ENCODE data around the gene POU6F2. TPM values are rescaled to one million over a fixed set of nuclear protein-coding genes. Genes with fewer than 3 reads are reported as not detected.

POU6F2 gene
- total RNA-seq, 4 donors from 2014 or later = 0.48 to 0.82 TPM; not detected in 2

- no peaks in the 10 kb centered on the region for H3K4me1 ChIP-seq
- no peak for DNase-seq
- TF ChIP-seq CTCF (IDR thresholded peaks at IDR 0.05) (no peak), POLR2A (IDR thresholded peaks at IDR 0.05) (no peak), EP300 (IDR thresholded peaks at IDR 0.05; ENCODE audit: low read depth) (no peak), POLR2AphosphoS5 (IDR thresholded peaks at IDR 0.05) (no peak)
- H3K36me3 ChIP-seq = no peaks in the 10 kb centered on the region
- no peaks in the 10 kb centered on the region for H3K27me3 ChIP-seq
- WGBS, 2 donors (ENCODE audit: low coverage in 1 of 2) = 71% methylated on average over 1 of the region's 1 CpG
- no peaks in the 10 kb centered on the region for H3K9me3 ChIP-seq
- no peak overlapping the region for H3K4me3 ChIP-seq
- in situ Hi-C loops (cut with MboI; ENCODE audit: low pct_ligation_motif_present in 1 of 4, low pct_unique_long_range_greater_than_20kb in 1 of 4, low sequenced_read_pairs in 3 of 4) = no loop called here
- H3K27ac ChIP-seq = no peak overlapping the region
- intact Hi-C loops (cut with DNase I; ENCODE audit: low total_unique reads) = no loop called here
Observed at GRCh38 chr7:39142750-39143149, 165.0 kb downstream of the POU6F2 start.

GRCh38 chr7:39144420-39144819, 166.7 kb downstream of the POU6F2 start:
- in situ Hi-C loops (cut with MboI; ENCODE audit: low pct_ligation_motif_present in 1 of 4, low pct_unique_long_range_greater_than_20kb in 1 of 4, low sequenced_read_pairs in 3 of 4) = no loop called here
- no peak for DNase-seq
- 74 to 88% methylated on average over 1 of the region's 1 CpG for WGBS, 2 donors (ENCODE audit: low coverage in 1 of 2)
- intact Hi-C loops (cut with DNase I; ENCODE audit: low total_unique reads) = no loop called here
- no peaks in the 10 kb centered on the region for H3K9me3 ChIP-seq
- no peak overlapping the region for H3K4me3 ChIP-seq
- H3K36me3 ChIP-seq = no peaks in the 10 kb centered on the region
- no peaks in the 10 kb centered on the region for H3K4me1 ChIP-seq
- H3K27ac ChIP-seq = no peak overlapping the region
- H3K27me3 ChIP-seq = no peaks in the 10 kb centered on the region
- TF ChIP-seq POLR2A (IDR thresholded peaks at IDR 0.05) = no peak
- no peak for TF ChIP-seq EP300 (IDR thresholded peaks at IDR 0.05; ENCODE audit: low read depth)
- no peak for TF ChIP-seq CTCF (IDR thresholded peaks at IDR 0.05)
- no peak for TF ChIP-seq POLR2AphosphoS5 (IDR thresholded peaks at IDR 0.05)

- Histone ChIP-seq H3K9me3 (no peaks in the 10 kb centered on the region), H3K4me1 (no peaks in the 10 kb centered on the region), H3K27ac (no peak overlapping the region), H3K27me3 (no peaks in the 10 kb centered on the region), H3K36me3 (no peaks in the 10 kb centered on the region), H3K4me3 (no peak overlapping the region)
- 75 to 83% methylated on average over 3 of the region's 3 CpGs for WGBS, 2 donors (ENCODE audit: low coverage in 1 of 2)
- intact Hi-C loops (cut with DNase I; ENCODE audit: low total_unique reads) = no loop called here
- DNase-seq = no peak
- TF ChIP-seq EP300 (IDR thresholded peaks at IDR 0.05; ENCODE audit: low read depth) (no peak), POLR2A (IDR thresholded peaks at IDR 0.05) (no peak), CTCF (IDR thresholded peaks at IDR 0.05) (no peak), POLR2AphosphoS5 (IDR thresholded peaks at IDR 0.05) (no peak)
- in situ Hi-C loops (cut with MboI; ENCODE audit: low pct_ligation_motif_present in 1 of 4, low pct_unique_long_range_greater_than_20kb in 1 of 4, low sequenced_read_pairs in 3 of 4) = no loop called here
Observed at GRCh38 chr7:39145283-39145682, 167.6 kb downstream of the POU6F2 start.

- intact Hi-C loops (cut with DNase I; ENCODE audit: low total_unique reads) = no loop called here
- TF ChIP-seq CTCF (IDR thresholded peaks at IDR 0.05) = no peak
- TF ChIP-seq EP300 (IDR thresholded peaks at IDR 0.05; ENCODE audit: low read depth) = no peak
Observed at GRCh38 chr7:39145935-39146334, 168.2 kb downstream of the POU6F2 start.

More at GRCh38 chr7:39145935-39146334, 168.2 kb downstream of the POU6F2 start:
- H3K27ac ChIP-seq = no peak overlapping the region
- no peak for DNase-seq
- H3K4me3 ChIP-seq = no peak overlapping the region
- no peaks in the 10 kb centered on the region for H3K9me3 ChIP-seq
- H3K27me3 ChIP-seq = no peaks in the 10 kb centered on the region
- in situ Hi-C loops (cut with MboI; ENCODE audit: low pct_ligation_motif_present in 1 of 4, low pct_unique_long_range_greater_than_20kb in 1 of 4, low sequenced_read_pairs in 3 of 4) = no loop called here
- no peaks in the 10 kb centered on the region for H3K4me1 ChIP-seq
- no peaks in the 10 kb centered on the region for H3K36me3 ChIP-seq

Measured in transverse colon (tissue), 4 donors.